Measurements from ENCODE around the gene CLEC14A. TPM values are rescaled to one million over a fixed set of nuclear protein-coding genes. Genes with fewer than 3 reads are reported as not detected.

Gene CLEC14A
- polyA plus RNA-seq, 1 of the 3 experiments (the other 2 are of a cell fraction), result 0.02 TPM

DNA sequence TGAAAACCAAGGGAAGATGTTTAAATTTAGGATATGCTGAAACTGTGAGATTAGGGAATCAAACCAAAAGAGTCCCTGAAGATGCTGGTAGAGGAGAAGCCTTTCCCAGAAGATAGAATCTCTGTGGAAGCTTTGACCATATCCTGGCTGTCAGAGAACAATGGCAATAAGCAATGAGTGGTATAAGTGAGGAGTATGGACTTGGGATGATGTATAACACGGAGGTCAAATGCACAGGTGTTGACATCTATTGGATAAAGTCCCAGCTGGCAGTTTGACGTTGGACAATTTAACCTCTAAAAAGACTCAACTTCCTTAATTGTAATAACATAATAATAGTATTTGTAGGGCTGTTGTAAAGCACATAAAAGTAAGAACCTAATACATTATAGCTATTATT is 30.1 kb upstream of the CLEC14A start:
- Histone ChIP-seq H3K36me3 (replicated peaks in 1 of 2; ENCODE audit: control insufficient read depth in 1 of 2, insufficient read depth in 2 of 2, low read length in 1 of 2) (no peaks in the 10 kb centered on the region), H3K79me2 (ENCODE audit: insufficient read depth) (no peaks in the 10 kb centered on the region), H3K9ac (no peak overlapping the region), H3K9me2 (no peaks in the 10 kb centered on the region), H3K27me3 (ENCODE audit: insufficient read depth) (no peaks in the 10 kb centered on the region), H3K4me1 (ENCODE audit: control insufficient read depth in 1 of 2, insufficient read depth in 2 of 2, low read depth in 1 of 2, low read length in 1 of 2) (peaks cover 0 to 6% of the 10 kb centered on the region in 2 experiments; a peak in 1 of 4 replicates), H3K4me2 (no peak overlapping the region), H4K20me1 (ENCODE audit: insufficient read depth) (no peaks in the 10 kb centered on the region), H3F3A (replicated peaks; ENCODE audit: insufficient read depth) (no peaks in the 10 kb centered on the region), H3K4me3 (ENCODE audit: low read depth in 2 of 2, low read length in 1 of 2) (no peak overlapping the region), H3K27ac (ENCODE audit: low read depth in 2 of 2, low read length in 1 of 2) (no peak overlapping the region), H3K9me3 (no peaks in the 10 kb centered on the region), H2AFZ (ENCODE audit: low read depth) (no peak overlapping the region)
- ChIA-PET CTCF (no interaction called here), POLR2A (no interaction called here)
- 3% methylated on average over 2 of the region's 2 CpGs for WGBS (ENCODE audit: low lambda C conversion rate)
- TF ChIP-seq, protein P1, sequence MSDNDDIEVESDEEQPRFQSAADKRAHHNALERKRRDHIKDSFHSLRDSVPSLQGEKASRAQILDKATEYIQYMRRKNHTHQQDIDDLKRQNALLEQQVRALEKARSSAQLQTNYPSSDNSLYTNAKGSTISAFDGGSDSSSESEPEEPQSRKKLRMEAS (IDR thresholded peaks at IDR 0.05; ENCODE audit: low read depth), result no peak
- TF ChIP-seq, protein P2, sequence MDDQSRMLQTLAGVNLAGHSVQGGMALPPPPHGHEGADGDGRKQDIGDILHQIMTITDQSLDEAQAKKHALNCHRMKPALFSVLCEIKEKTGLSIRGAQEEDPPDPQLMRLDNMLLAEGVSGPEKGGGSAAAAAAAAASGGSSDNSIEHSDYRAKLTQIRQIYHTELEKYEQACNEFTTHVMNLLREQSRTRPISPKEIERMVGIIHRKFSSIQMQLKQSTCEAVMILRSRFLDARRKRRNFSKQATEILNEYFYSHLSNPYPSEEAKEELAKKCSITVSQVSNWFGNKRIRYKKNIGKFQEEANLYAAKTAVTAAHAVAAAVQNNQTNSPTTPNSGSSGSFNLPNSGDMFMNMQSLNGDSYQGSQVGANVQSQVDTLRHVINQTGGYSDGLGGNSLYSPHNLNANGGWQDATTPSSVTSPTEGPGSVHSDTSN (IDR thresholded peaks at IDR 0.05), result no peak
- TF ChIP-seq RAD21 (IDR thresholded peaks at IDR 0.05; ENCODE audit: low read length) (no peak), MXI1 (IDR thresholded peaks at IDR 0.05; ENCODE audit: low read depth, low read length) (no peak), NFIC (IDR thresholded peaks at IDR 0.05; ENCODE audit: borderline replicate concordance) (no peak), FOXJ3 (CRISPR knock-in tag; IDR thresholded peaks at IDR 0.05) (no peak), GATA2 (CRISPR knock-in tag; IDR thresholded peaks at IDR 0.05) (no peak), TAF1 (IDR thresholded peaks at IDR 0.05; ENCODE audit: borderline replicate concordance, low read depth, low read length) (no peak), FOXM1 (IDR thresholded peaks at IDR 0.05; ENCODE audit: low read depth) (no peak), POLR2AphosphoS5 (IDR thresholded peaks at IDR 0.05; ENCODE audit: low read depth, low read length) (no peak)
- TF ChIP-seq, protein P3, sequence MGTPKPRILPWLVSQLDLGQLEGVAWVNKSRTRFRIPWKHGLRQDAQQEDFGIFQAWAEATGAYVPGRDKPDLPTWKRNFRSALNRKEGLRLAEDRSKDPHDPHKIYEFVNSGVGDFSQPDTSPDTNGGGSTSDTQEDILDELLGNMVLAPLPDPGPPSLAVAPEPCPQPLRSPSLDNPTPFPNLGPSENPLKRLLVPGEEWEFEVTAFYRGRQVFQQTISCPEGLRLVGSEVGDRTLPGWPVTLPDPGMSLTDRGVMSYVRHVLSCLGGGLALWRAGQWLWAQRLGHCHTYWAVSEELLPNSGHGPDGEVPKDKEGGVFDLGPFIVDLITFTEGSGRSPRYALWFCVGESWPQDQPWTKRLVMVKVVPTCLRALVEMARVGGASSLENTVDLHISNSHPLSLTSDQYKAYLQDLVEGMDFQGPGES (IDR thresholded peaks at IDR 0.05; ENCODE audit: low read depth, low read length), result no peak
- no peak for DNase-seq

DNA sequence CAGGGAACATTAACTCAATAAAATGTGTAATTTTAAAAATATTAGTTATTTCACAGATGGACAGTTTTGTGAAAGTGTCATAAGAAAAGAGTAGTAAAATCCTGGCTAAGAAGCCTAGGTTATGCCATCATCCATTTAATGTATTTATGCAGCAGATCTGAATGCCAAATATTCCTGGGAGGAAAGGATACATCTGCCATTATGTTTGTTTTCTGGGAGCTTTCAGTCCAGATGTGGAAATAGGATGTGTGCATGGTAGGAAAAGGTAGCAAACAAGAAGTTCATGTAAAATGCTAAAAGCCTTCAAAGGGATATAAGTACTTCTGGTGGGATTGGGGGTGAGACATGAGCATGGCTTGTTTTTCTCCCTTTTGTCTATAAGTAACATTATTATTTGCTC is 27.0 kb upstream of the CLEC14A start:
- TF ChIP-seq MXI1 (IDR thresholded peaks at IDR 0.05; ENCODE audit: low read depth, low read length), result no peak
- no peak for TF ChIP-seq POLR2AphosphoS5 (IDR thresholded peaks at IDR 0.05; ENCODE audit: low read depth, low read length)
- TF ChIP-seq, protein P1 (IDR thresholded peaks at IDR 0.05; ENCODE audit: low read depth), result no peak
- TF ChIP-seq, protein P4, sequence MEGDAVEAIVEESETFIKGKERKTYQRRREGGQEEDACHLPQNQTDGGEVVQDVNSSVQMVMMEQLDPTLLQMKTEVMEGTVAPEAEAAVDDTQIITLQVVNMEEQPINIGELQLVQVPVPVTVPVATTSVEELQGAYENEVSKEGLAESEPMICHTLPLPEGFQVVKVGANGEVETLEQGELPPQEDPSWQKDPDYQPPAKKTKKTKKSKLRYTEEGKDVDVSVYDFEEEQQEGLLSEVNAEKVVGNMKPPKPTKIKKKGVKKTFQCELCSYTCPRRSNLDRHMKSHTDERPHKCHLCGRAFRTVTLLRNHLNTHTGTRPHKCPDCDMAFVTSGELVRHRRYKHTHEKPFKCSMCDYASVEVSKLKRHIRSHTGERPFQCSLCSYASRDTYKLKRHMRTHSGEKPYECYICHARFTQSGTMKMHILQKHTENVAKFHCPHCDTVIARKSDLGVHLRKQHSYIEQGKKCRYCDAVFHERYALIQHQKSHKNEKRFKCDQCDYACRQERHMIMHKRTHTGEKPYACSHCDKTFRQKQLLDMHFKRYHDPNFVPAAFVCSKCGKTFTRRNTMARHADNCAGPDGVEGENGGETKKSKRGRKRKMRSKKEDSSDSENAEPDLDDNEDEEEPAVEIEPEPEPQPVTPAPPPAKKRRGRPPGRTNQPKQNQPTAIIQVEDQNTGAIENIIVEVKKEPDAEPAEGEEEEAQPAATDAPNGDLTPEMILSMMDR (IDR thresholded peaks at IDR 0.05), result no peak
- Histone ChIP-seq H3K27ac (ENCODE audit: low read depth in 2 of 2, low read length in 1 of 2) (no peak overlapping the region), H4K20me1 (ENCODE audit: insufficient read depth) (no peaks in the 10 kb centered on the region), H3K79me2 (ENCODE audit: insufficient read depth) (no peaks in the 10 kb centered on the region), H3K9me3 (no peaks in the 10 kb centered on the region), H3K36me3 (replicated peaks in 1 of 2; ENCODE audit: control insufficient read depth in 1 of 2, insufficient read depth in 2 of 2, low read length in 1 of 2) (no peaks in the 10 kb centered on the region), H2AFZ (ENCODE audit: low read depth) (no peak overlapping the region), H3K4me1 (ENCODE audit: control insufficient read depth in 1 of 2, insufficient read depth in 2 of 2, low read depth in 1 of 2, low read length in 1 of 2) (no peaks in the 10 kb centered on the region), H3K9me2 (no peaks in the 10 kb centered on the region), H3K27me3 (ENCODE audit: insufficient read depth) (no peaks in the 10 kb centered on the region), H3K4me2 (no peak overlapping the region), H3K9ac (no peak overlapping the region), H3K4me3 (ENCODE audit: low read depth in 2 of 2, low read length in 1 of 2) (no peak overlapping the region), H3F3A (replicated peaks; ENCODE audit: insufficient read depth) (no peaks in the 10 kb centered on the region)
- CTCF ChIA-PET, result no interaction called here
- DNase-seq, result no peak
- POLR2A ChIA-PET, result no interaction called here

Data from SK-N-SH (cell line).